Mucosa of rectum (tissue), 2 donors: Measurements from ENCODE around the gene CIB1.
A peak's percentile ranks its signal among the peaks of the same experiment; 100 is the strongest.
"Not testable (repeated sequence)": the region's sequence is repeated elsewhere in the genome, so short reads cannot be mapped to it uniquely, and the experiment has no call there.

Experiments used
- H3K27ac ChIP-seq, 2 donors: one replicate each; pipeline ENCODE4 v1.7.0; 2013; ENCODE audit warnings: inconsistent platforms in 2 of 2, low read depth in 2 of 2, low read length in 2 of 2
- H3K27me3 ChIP-seq, 2 donors: one replicate each; pipeline ENCODE4 v1.7.0; 2013; ENCODE audit warnings: low read length in 2 of 2; ENCODE audit not compliant: control insufficient read depth in 2 of 2, insufficient read depth in 2 of 2
- H3K36me3 ChIP-seq, 2 donors: one replicate each; pipeline ENCODE4 v1.7.0; 2013; ENCODE audit warnings: low read length in 2 of 2; ENCODE audit not compliant: control insufficient read depth in 2 of 2, insufficient read depth in 2 of 2
- H3K4me1 ChIP-seq, 2 donors: one replicate each; pipeline ENCODE4 v1.7.0; 2013; ENCODE audit warnings: low read length in 2 of 2, mild to moderate bottlenecking in 1 of 2; ENCODE audit not compliant: control insufficient read depth in 2 of 2, insufficient read depth in 2 of 2
- H3K4me3 ChIP-seq, 2 donors: one replicate each; pipeline ENCODE4 v1.7.0; 2013; ENCODE audit warnings: low read length in 2 of 2
- H3K9ac ChIP-seq, 2 donors: one replicate each; pipeline ENCODE4 v1.7.0; 2013; ENCODE audit warnings: low read length in 2 of 2, low read depth in 1 of 2, mild to moderate bottlenecking in 1 of 2
- H3K9me3 ChIP-seq, 2 donors: one replicate each; pipeline ENCODE4 v1.7.0; 2013; ENCODE audit warnings: low read length in 2 of 2; ENCODE audit not compliant: control insufficient read depth in 2 of 2
- donor health status: healthy.
- donor health status: Normal muscosa, but diverticular disease.

Gene CIB1

GRCh38 chr15:90233387-90234095 is at the start of gene CIB1:
Gene CIB1, minus strand, starts transcription at chr15:90233941. Its CDS starts 56 bp downstream, at chr15:90233885.
- Histone ChIP-seq H3K9ac (peak within 1 kb of the TSS; percentile 84 to 98), H3K27me3 (no peaks in the 10 kb centered on the region), H3K9me3 (no peaks in the 10 kb centered on the region), H3K4me1 (peaks cover 42 to 48% of the 10 kb centered on the region in 2 donors), H3K36me3 (peaks cover 30 to 39% of the 10 kb centered on the region in 2 donors), H3K27ac (peak within 1 kb of the TSS; percentile 99), H3K4me3 (peak within 1 kb of the TSS; percentile 90 to 97)

- not testable (repeated sequence) for H3K27ac ChIP-seq, H3K9me3 ChIP-seq
These were observed 47.9 kb upstream of the CIB1 start for GRCh38 chr15:90281637-90282036.

GRCh38 chr15:90280743-90281142 is 47.0 kb upstream of the CIB1 start:
- not testable (repeated sequence) for H3K9me3 ChIP-seq, H3K27ac ChIP-seq

More at GRCh38 chr15:90281637-90282036, 47.9 kb upstream of the CIB1 start:
- H3K9ac ChIP-seq, H3K4me1 ChIP-seq, H3K27me3 ChIP-seq, H3K4me3 ChIP-seq, H3K36me3 ChIP-seq: not testable (repeated sequence)

GRCh38 chr15:90278467-90278866 is 44.7 kb upstream of the CIB1 start:
- not testable (repeated sequence) for H3K27ac ChIP-seq, H3K36me3 ChIP-seq, H3K9me3 ChIP-seq, H3K4me3 ChIP-seq, H3K27me3 ChIP-seq, H3K9ac ChIP-seq, H3K4me1 ChIP-seq

More at GRCh38 chr15:90280743-90281142, 47.0 kb upstream of the CIB1 start:
- not testable (repeated sequence) for H3K4me1 ChIP-seq, H3K36me3 ChIP-seq, H3K27me3 ChIP-seq, H3K4me3 ChIP-seq, H3K9ac ChIP-seq

- Histone ChIP-seq H3K4me1 (peaks cover 15 to 19% of the 10 kb centered on the region in 2 donors), H3K36me3 (peaks cover 31 to 45% of the 10 kb centered on the region in 2 donors), H3K9me3 (no peaks in the 10 kb centered on the region), H3K4me3 (no peak overlapping the region), H3K27ac (no peak overlapping the region), H3K9ac (no peak overlapping the region), H3K27me3 (no peaks in the 10 kb centered on the region)
These were observed 37.9 kb upstream of the CIB1 start for GRCh38 chr15:90271459-90272166.

- no peak overlapping the region for H3K27ac ChIP-seq
- H3K4me3 ChIP-seq, result no peak overlapping the region
- H3K27me3 ChIP-seq, result no peaks in the 10 kb centered on the region
- H3K9ac ChIP-seq, result no peak overlapping the region
- peaks cover 31 to 43% of the 10 kb centered on the region in 2 donors for H3K36me3 ChIP-seq
- no peaks in the 10 kb centered on the region for H3K9me3 ChIP-seq
- H3K4me1 ChIP-seq, result peaks cover 20 to 21% of the 10 kb centered on the region in 2 donors
These were observed 36.9 kb upstream of the CIB1 start for GRCh38 chr15:90270502-90271150.

- peak overlapping the region; percentile 4 to 13 for H3K27ac ChIP-seq
- peaks cover 30 to 34% of the 10 kb centered on the region in 2 donors for H3K4me1 ChIP-seq
- H3K4me3 ChIP-seq, result peak overlapping the region in 1 of 2 donors; percentile 44
- no peak overlapping the region for H3K9ac ChIP-seq
- H3K36me3 ChIP-seq, result peaks cover 28 to 37% of the 10 kb centered on the region in 2 donors
- H3K9me3 ChIP-seq, result no peaks in the 10 kb centered on the region
- no peaks in the 10 kb centered on the region for H3K27me3 ChIP-seq
These were observed 34.7 kb upstream of the CIB1 start for GRCh38 chr15:90268415-90268814.

GRCh38 chr15:90266485-90266884 is 32.7 kb upstream of the CIB1 start:
- H3K27ac ChIP-seq, result peak overlapping the region; percentile 94 to 95
- no peaks in the 10 kb centered on the region for H3K27me3 ChIP-seq
- H3K9ac ChIP-seq, result peak overlapping the region; percentile 86 to 97
- H3K9me3 ChIP-seq, result no peaks in the 10 kb centered on the region
- H3K4me3 ChIP-seq, result peak overlapping the region; percentile 97
- H3K4me1 ChIP-seq, result peaks cover 30 to 44% of the 10 kb centered on the region in 2 donors
- peaks cover 18 to 21% of the 10 kb centered on the region in 2 donors for H3K36me3 ChIP-seq

GRCh38 chr15:90266061-90266431 is 32.3 kb upstream of the CIB1 start:
- Histone ChIP-seq H3K9me3 (no peaks in the 10 kb centered on the region), H3K4me3 (peak overlapping the region; percentile 97), H3K27me3 (no peaks in the 10 kb centered on the region), H3K9ac (peak overlapping the region; percentile 86 to 97), H3K4me1 (peaks cover 30 to 44% of the 10 kb centered on the region in 2 donors), H3K36me3 (peaks cover 14 to 16% of the 10 kb centered on the region in 2 donors), H3K27ac (peak overlapping the region; percentile 94 to 95)
